Upper lobe of right lung (tissue), 1 donor: Measurements from ENCODE around the gene GLB1L. TPM values are rescaled to one million over a fixed set of nuclear protein-coding genes. Genes with fewer than 3 reads are reported as not detected.
"Not testable (repeated sequence)": the region's sequence is repeated elsewhere in the genome, so short reads cannot be mapped to it uniquely, and the experiment has no call there.

Experiments used
- ATAC-seq: fragments of 200-7000 bp; cut with Tn5 transposase; one replicate; pipeline ENCODE4 v1.9.1; 2020; ENCODE audit warnings: mild to moderate bottlenecking, moderate library complexity
- DNase-seq: peaks from one replicate; pipeline ENCODE4 v3.0.0-alpha.2; 2020
- H3K27ac ChIP-seq: fragments of 200-600 bp; one replicate; pipeline ENCODE4 v1.8.0; 2022
- H3K27me3 ChIP-seq: fragments of 200-600 bp; one replicate; pipeline ENCODE4 v1.8.0; 2022; ENCODE audit warnings: mild to moderate bottlenecking
- H3K36me3 ChIP-seq: fragments of 200-600 bp; one replicate; pipeline ENCODE4 v1.8.0; 2022
- H3K4me1 ChIP-seq: fragments of 200-600 bp; one replicate; pipeline ENCODE4 v1.8.0; 2022
- H3K4me3 ChIP-seq: fragments of 200-600 bp; one replicate; pipeline ENCODE4 v1.8.0; 2022; ENCODE audit warnings: mild to moderate bottlenecking
- H3K9me3 ChIP-seq: fragments of 200-600 bp; one replicate; pipeline ENCODE4 v1.8.0; 2022
- intact Hi-C: fragments of 100-400 bp; cut with DNase I; formaldehyde crosslinking; loops from one replicate; pipeline ENCODE4 v1.11.0; 2022
- total RNA-seq: library from RNA; stranded (reverse); fragmentation: NEBNext Ultra II Directional; extraction: Animal tissue kit (Norgen Biotek cat#: 25700); gene quantifications from one replicate; pipeline ENCODE4 v1.2.1, GENCODE V29; 2021
- TF ChIP-seq, protein P1 (sequence below): fragments of 200-600 bp; IDR thresholded peaks from one replicate; pipeline ENCODE4 v1.8.0; 2022; ENCODE audit warnings: antibody characterized with exemption
- donor health status: DM: no; HTN: yes; CAD: no; lungs with severe emphysema.

The GLB1L gene
- total RNA-seq, 1 donor from 2014 or later: 10.0 TPM

DNA sequence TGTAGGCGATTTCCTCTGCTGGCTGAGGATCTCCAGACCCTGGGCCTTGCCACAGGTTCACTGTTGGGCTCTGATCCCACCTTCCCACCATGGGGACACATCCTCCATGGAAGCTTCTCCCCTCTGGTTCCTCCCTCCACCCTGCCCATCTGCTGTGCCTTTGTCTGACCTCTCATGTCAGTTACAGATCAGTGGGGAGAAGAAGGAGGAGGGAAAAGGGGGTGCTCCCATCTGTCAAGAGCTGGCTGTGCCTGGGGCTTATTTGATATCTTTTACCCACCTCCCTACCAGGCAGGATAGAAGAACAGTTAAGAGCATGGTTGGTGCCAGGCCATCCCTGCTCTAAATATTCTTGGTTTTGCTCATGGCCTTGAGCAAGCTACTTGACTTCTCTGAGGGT lies 21.6 kb upstream of the GLB1L start:
- no peak overlapping the region for H3K4me3 ChIP-seq
- TF ChIP-seq, protein P1, sequence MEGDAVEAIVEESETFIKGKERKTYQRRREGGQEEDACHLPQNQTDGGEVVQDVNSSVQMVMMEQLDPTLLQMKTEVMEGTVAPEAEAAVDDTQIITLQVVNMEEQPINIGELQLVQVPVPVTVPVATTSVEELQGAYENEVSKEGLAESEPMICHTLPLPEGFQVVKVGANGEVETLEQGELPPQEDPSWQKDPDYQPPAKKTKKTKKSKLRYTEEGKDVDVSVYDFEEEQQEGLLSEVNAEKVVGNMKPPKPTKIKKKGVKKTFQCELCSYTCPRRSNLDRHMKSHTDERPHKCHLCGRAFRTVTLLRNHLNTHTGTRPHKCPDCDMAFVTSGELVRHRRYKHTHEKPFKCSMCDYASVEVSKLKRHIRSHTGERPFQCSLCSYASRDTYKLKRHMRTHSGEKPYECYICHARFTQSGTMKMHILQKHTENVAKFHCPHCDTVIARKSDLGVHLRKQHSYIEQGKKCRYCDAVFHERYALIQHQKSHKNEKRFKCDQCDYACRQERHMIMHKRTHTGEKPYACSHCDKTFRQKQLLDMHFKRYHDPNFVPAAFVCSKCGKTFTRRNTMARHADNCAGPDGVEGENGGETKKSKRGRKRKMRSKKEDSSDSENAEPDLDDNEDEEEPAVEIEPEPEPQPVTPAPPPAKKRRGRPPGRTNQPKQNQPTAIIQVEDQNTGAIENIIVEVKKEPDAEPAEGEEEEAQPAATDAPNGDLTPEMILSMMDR: no peak
- DNase-seq: no peak
- no peak overlapping the region for H3K27ac ChIP-seq
- no peaks in the 10 kb centered on the region for H3K4me1 ChIP-seq
- intact Hi-C loops: no loop called here
- no peaks in the 10 kb centered on the region for H3K27me3 ChIP-seq
- H3K36me3 ChIP-seq: no peaks in the 10 kb centered on the region
- ATAC-seq: no peak
- H3K9me3 ChIP-seq: no peaks in the 10 kb centered on the region

DNA sequence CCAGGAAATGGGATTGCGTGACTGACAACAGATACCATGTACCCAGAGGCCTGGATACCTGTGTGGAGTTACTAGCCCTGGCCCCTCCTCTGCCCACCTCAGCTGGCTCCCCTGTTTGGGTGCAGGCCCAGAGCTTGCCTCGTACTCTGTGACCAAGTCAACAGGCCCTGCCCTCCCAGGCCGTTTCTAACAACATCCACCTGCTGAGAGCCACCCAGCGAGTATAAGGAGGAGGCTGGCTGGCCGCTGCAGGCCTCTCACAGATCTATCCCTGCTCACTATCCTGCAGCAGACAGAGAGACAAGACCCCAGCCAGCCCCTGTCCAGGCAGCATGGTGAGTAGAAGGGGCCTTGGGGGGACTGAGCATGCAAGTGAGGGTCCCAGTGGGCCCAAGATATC lies 21.0 kb upstream of the GLB1L start:
- peak; percentile 52 for DNase-seq
- intact Hi-C loops: no loop called here
- Histone ChIP-seq H3K9me3 (no peaks in the 10 kb centered on the region), H3K4me3 (no peak overlapping the region), H3K36me3 (no peaks in the 10 kb centered on the region), H3K27ac (no peak overlapping the region), H3K4me1 (no peaks in the 10 kb centered on the region), H3K27me3 (no peaks in the 10 kb centered on the region)
- TF ChIP-seq, protein P1: no peak
- ATAC-seq: no peak

DNA sequence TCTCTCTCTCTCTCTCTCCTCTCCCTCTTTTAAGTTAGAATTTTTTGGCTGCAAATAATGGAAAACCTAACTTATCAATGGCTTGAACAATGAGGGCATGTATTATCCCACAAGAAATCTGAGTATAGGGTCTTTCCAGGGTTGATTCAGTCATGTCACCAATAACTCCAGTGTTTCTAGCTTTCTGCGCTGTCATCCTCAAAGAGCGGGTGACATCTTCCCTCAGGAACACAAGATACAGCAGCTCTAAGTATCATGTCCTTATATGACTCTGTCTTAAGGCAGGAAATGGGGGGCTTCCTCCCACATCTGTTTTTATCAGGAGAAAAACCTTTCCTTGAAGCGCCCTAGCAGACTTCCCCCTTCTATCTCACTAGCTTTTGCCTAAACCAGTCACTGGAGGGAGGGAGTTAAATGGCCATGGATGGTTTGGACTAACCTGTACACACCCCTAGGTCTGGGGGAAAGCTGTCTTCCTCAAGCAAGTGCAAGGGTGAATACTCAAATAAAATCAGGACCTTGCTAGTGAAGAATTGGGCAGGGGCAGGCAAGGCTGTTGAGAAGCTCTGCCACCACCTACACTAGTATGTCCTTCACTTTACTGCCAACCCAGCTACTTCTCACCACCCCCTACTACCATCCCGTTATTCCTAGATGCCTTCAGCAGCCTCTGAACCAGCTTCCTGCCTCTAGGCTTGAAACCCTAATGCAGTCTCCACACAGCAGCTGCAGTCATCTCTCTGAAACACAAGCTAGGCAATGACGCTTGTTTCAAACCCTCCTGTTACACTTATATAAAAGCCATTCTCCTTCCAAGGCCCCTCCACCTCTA lies 16.0 kb upstream of the GLB1L start:
- Histone ChIP-seq H3K27ac (no peak overlapping the region), H3K4me3 (no peak overlapping the region), H3K36me3 (no peaks in the 10 kb centered on the region), H3K4me1 (no peaks in the 10 kb centered on the region), H3K9me3 (no peaks in the 10 kb centered on the region), H3K27me3 (no peaks in the 10 kb centered on the region)
- intact Hi-C loops: no loop called here
- TF ChIP-seq, protein P1: no peak
- DNase-seq (no peak), ATAC-seq (no peak)

DNA sequence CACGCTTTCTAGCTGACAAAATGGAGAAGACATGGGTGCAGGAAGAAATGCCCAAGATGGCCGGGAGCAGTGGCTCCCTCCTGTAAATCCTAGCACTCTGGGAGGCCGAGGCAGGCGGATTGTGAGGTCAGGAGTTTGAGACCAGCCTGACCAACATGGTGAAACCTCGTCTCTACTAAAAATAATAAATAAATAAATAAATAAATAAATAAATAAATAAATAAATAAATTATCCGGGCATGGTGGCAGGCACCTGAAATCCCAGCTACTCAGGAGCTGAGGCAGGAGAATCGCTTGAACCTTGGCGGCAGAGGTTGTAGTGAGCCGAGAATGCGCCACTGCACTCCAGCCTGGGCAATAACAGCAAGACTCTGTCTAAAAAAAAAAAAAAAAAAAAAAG lies 13.7 kb upstream of the GLB1L start:
- ATAC-seq, intact Hi-C loops, H3K9me3 ChIP-seq, H3K36me3 ChIP-seq, DNase-seq, H3K27ac ChIP-seq, H3K27me3 ChIP-seq, H3K4me3 ChIP-seq, H3K4me1 ChIP-seq: not testable (repeated sequence)

DNA sequence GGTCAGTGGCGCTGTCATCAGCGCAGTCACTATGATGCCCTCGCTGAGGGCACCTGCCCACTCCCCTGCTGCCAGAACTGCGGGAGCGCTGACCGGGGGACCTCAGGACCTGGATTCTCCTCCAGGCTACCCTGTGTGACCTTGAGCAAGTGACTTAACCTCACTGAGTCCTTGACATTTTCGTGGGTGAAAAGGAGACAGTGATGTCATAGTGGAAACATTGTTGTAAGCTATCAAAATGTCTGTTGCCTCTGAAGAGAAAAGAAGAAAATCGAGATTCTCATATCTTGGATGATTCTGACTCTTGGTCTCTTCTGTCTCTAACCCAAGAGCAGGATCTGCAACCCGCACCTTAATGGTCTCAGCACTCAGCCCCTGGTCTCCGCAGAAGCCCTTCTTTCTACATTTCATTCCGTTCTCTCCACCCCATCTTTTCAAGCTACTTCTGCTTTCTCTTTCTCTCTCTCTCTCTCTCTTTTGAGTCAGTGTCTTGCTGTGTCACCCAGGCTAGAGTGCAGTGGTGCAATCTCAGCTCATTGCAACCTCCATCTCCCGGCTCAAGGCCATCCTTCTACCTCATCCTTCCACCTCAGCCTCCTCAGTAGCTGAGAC lies 9.5 kb upstream of the GLB1L start:
- Histone ChIP-seq H3K27me3 (no peaks in the 10 kb centered on the region), H3K4me1 (peaks cover 28% of the 10 kb centered on the region), H3K27ac (peak overlapping the region; percentile 81), H3K36me3 (no peaks in the 10 kb centered on the region), H3K9me3 (no peaks in the 10 kb centered on the region), H3K4me3 (peak overlapping the region; percentile 77)
- TF ChIP-seq, protein P1: no peak
- intact Hi-C loops: no loop called here
- ATAC-seq: peak; percentile 1
- no peak for DNase-seq
